GM21367 (cell line): ENCODE results near the gene OXSM.

Source experiments
- ATAC-seq: cut with Tn5 transposase; IDR thresholded peaks from one replicate; pipeline ENCODE4 v1.9.1; 2021; ENCODE audit not compliant: unreplicated experiment

OXSM gene

GRCh38 chr3:25803833-25804232 lies 13.9 kb downstream of the OXSM start:
- no peak for ATAC-seq

- ATAC-seq = no peak
Observed at GRCh38 chr3:25804676-25805075, 14.8 kb downstream of the OXSM start.

GRCh38 chr3:25812644-25813043 lies 22.8 kb downstream of the OXSM start:
- ATAC-seq = no peak

GRCh38 chr3:25817107-25817506 lies 27.2 kb downstream of the OXSM start:
- peak; percentile 39 for ATAC-seq

- no peak for ATAC-seq
Observed at GRCh38 chr3:25817638-25818037, 27.7 kb downstream of the OXSM start.

- ATAC-seq = no peak
Observed at GRCh38 chr3:25818335-25818734, 28.4 kb downstream of the OXSM start.

GRCh38 chr3:25820366-25820765 lies 30.5 kb downstream of the OXSM start:
- ATAC-seq = no peak

- no peak for ATAC-seq
Observed at GRCh38 chr3:25820816-25821486, 31.1 kb downstream of the OXSM start.

GRCh38 chr3:25821746-25822573 lies 32.1 kb downstream of the OXSM start:
- ATAC-seq = no peak

- ATAC-seq = no peak
Observed at GRCh38 chr3:25823314-25823713, 33.4 kb downstream of the OXSM start.

- ATAC-seq = no peak
Observed at GRCh38 chr3:25826510-25826909, 36.6 kb downstream of the OXSM start.

- no peak for ATAC-seq
Observed at GRCh38 chr3:25830373-25831280, 40.7 kb downstream of the OXSM start.

- no peak for ATAC-seq
Observed at GRCh38 chr3:25831578-25831977, 41.7 kb downstream of the OXSM start.

- ATAC-seq = peak; percentile 75
Observed at GRCh38 chr3:25834346-25834745, 44.5 kb downstream of the OXSM start.

GRCh38 chr3:25836579-25836978 lies 46.7 kb downstream of the OXSM start:
- no peak for ATAC-seq

- no peak for ATAC-seq
Observed at GRCh38 chr3:25837038-25837437, 47.1 kb downstream of the OXSM start.

GRCh38 chr3:25840099-25840498 lies 50.2 kb downstream of the OXSM start:
- ATAC-seq = no peak

GRCh38 chr3:25843332-25843731 lies 53.4 kb downstream of the OXSM start:
- no peak for ATAC-seq
